ENCODE results near the gene CRIP2. TPM values are rescaled to one million over a fixed set of nuclear protein-coding genes. Genes with fewer than 3 reads are reported as not detected.
A peak's percentile ranks its signal among the peaks of the same experiment; 100 is the strongest.

The CRIP2 gene
- total and polyA plus RNA-seq, 7 experiments from 2014 or later = 0.65 to 180 (median 21.1) TPM

GRCh38 chr14:105526776-105527380 lies 52.3 kb downstream of the CRIP2 start:
- DNase-seq = peak in 2 of 9 donors; percentile 14 to 18
- Mint-ChIP-seq H3K27me3 (peaks cover 0 to 44% (median 0%) of the 10 kb centered on the region in 5 donors), H3K4me1 (peaks cover 0 to 24% (median 14%) of the 10 kb centered on the region in 7 donors), H3K36me3 (no peaks in the 10 kb centered on the region), H3K9me3 (peaks cover 0 to 14% (median 1%) of the 10 kb centered on the region in 11 donors), H3K4me3 (peak overlapping the region; percentile 34 to 89 (median 72)), H3K27ac (peak overlapping the region in 3 of 9 donors; percentile 31 to 76 (median 62))
- no peak overlapping the region for H3K4me3 ChIP-seq (ENCODE audit: low read length)
- intact Hi-C loops (cut with micrococcal nuclease) = loop anchor here (2.0 to 5.0 kb wide), 3 partner anchors 36 to 435 kb away; partner anchors contain the start of genes BRF1 (in 1 of the 2) and TEDC1 (in 1 of the 2)
- peaks cover 9 to 14% of the 10 kb centered on the region in 2 donors for H3K4me1 ChIP-seq (ENCODE audit: control insufficient read depth in 2 of 2, insufficient read depth in 2 of 2, low read length in 2 of 2)
- H3K36me3 ChIP-seq (ENCODE audit: control insufficient read depth in 2 of 3, insufficient read depth in 3 of 3, low read length in 3 of 3) = no peaks in the 10 kb centered on the region
- H3K27me3 ChIP-seq (ENCODE audit: control insufficient read depth in 2 of 2, insufficient read depth in 2 of 2, low read length in 2 of 2) = peaks cover 0 to 4% of the 10 kb centered on the region in 2 donors
- POLR2A ChIA-PET = no interaction called here
- no peak for ATAC-seq
- CTCF ChIA-PET = interaction anchor here (1.0 to 1.1 kb wide), 2 partner anchors 155 to 157 kb away, joined by 3 read pairs; no protein-coding TSS in a partner anchor
- H3K9me3 ChIP-seq (ENCODE audit: control insufficient read depth in 2 of 3, low read length in 3 of 3) = no peaks in the 10 kb centered on the region
- H3K27ac ChIP-seq (ENCODE audit: low read depth, low read length) = peak overlapping the region; percentile 14

GRCh38 chr14:105527381-105527825 lies 52.8 kb downstream of the CRIP2 start:
- H3K27ac Mint-ChIP-seq = peak overlapping the region in 4 of 9 donors; percentile 31 to 76 (median 47)
- ChIA-PET CTCF (interaction anchor here (1.0 to 1.1 kb wide), 2 partner anchors 155 to 157 kb away, joined by 3 read pairs; no protein-coding TSS in a partner anchor), POLR2A (no interaction called here)
- no peaks in the 10 kb centered on the region for H3K36me3 Mint-ChIP-seq
- H3K4me1 Mint-ChIP-seq = peaks cover 0 to 24% (median 14%) of the 10 kb centered on the region in 7 donors
- Histone ChIP-seq H3K27ac (ENCODE audit: low read depth, low read length) (no peak overlapping the region), H3K4me3 (ENCODE audit: low read length) (no peak overlapping the region), H3K27me3 (ENCODE audit: control insufficient read depth in 2 of 2, insufficient read depth in 2 of 2, low read length in 2 of 2) (peaks cover 0 to 4% of the 10 kb centered on the region in 2 donors), H3K9me3 (ENCODE audit: control insufficient read depth in 2 of 3, low read length in 3 of 3) (no peaks in the 10 kb centered on the region), H3K4me1 (ENCODE audit: control insufficient read depth in 2 of 2, insufficient read depth in 2 of 2, low read length in 2 of 2) (peaks cover 9 to 14% of the 10 kb centered on the region in 2 donors), H3K36me3 (ENCODE audit: control insufficient read depth in 2 of 3, insufficient read depth in 3 of 3, low read length in 3 of 3) (no peaks in the 10 kb centered on the region)
- H3K4me3 Mint-ChIP-seq = peak overlapping the region; percentile 42 to 89 (median 72)
- DNase-seq = peak in 1 of 9 donors; percentile 10
- H3K27me3 Mint-ChIP-seq = peaks cover 0 to 44% (median 0%) of the 10 kb centered on the region in 5 donors
- intact Hi-C loops (cut with micrococcal nuclease) = loop anchor here (2.0 to 5.0 kb wide), 3 partner anchors 37 to 435 kb away; partner anchors contain the start of genes BRF1 (in 1 of the 2) and TEDC1 (in 1 of the 2)
- peaks cover 0 to 14% (median 1%) of the 10 kb centered on the region in 11 donors for H3K9me3 Mint-ChIP-seq
- no peak for ATAC-seq

- CTCF ChIA-PET = interaction anchor here (0.6 to 1.0 kb wide), 3 partner anchors 156 to 549 kb away, joined by 3 to 7 read pairs (median 3); no protein-coding TSS in a partner anchor
Measured at GRCh38 chr14:105527826-105528585, 53.4 kb downstream of the CRIP2 start.

GRCh38 chr14:105528586-105529318 lies 54.1 kb downstream of the CRIP2 start:
- Histone ChIP-seq H3K36me3 (ENCODE audit: control insufficient read depth in 2 of 3, insufficient read depth in 3 of 3, low read length in 3 of 3) (no peaks in the 10 kb centered on the region), H3K4me3 (ENCODE audit: low read length) (peak overlapping the region; percentile 56), H3K9me3 (ENCODE audit: control insufficient read depth in 2 of 3, low read length in 3 of 3) (no peaks in the 10 kb centered on the region), H3K4me1 (ENCODE audit: control insufficient read depth in 2 of 2, insufficient read depth in 2 of 2, low read length in 2 of 2) (peaks cover 9 to 14% of the 10 kb centered on the region in 2 donors), H3K27me3 (ENCODE audit: control insufficient read depth in 2 of 2, insufficient read depth in 2 of 2, low read length in 2 of 2) (peaks cover 0 to 4% of the 10 kb centered on the region in 2 donors), H3K27ac (ENCODE audit: low read depth, low read length) (no peak overlapping the region)
- peak in 6 of 9 donors; percentile 10 to 52 (median 22) for DNase-seq
- Mint-ChIP-seq H3K4me1 (peaks cover 0 to 24% (median 16%) of the 10 kb centered on the region in 7 donors), H3K27ac (peak overlapping the region in 6 of 9 donors; percentile 38 to 80 (median 68)), H3K9me3 (peaks cover 0 to 7% (median 1%) of the 10 kb centered on the region in 11 donors), H3K4me3 (peak overlapping the region; percentile 75 to 89 (median 82)), H3K27me3 (peaks cover 0 to 35% (median 0%) of the 10 kb centered on the region in 5 donors), H3K36me3 (no peaks in the 10 kb centered on the region)
- no peak for ATAC-seq
- intact Hi-C loops (cut with micrococcal nuclease) = loop anchor here (1.0 to 5.0 kb wide), 10 partner anchors 38 to 442 kb away; partner anchors contain the start of gene BRF1 (in 1 of the 2)
- POLR2A ChIA-PET = no interaction called here
- CTCF ChIA-PET = interaction anchor here (0.6 to 1.0 kb wide), 3 partner anchors 158 to 550 kb away, joined by 3 to 7 read pairs (median 4); no protein-coding TSS in a partner anchor

More at GRCh38 chr14:105527826-105528585, 53.4 kb downstream of the CRIP2 start:
- ATAC-seq = peak; percentile 89
- no peaks in the 10 kb centered on the region for H3K36me3 Mint-ChIP-seq
- Histone ChIP-seq H3K27me3 (ENCODE audit: control insufficient read depth in 2 of 2, insufficient read depth in 2 of 2, low read length in 2 of 2) (peaks cover 0 to 4% of the 10 kb centered on the region in 2 donors), H3K9me3 (ENCODE audit: control insufficient read depth in 2 of 3, low read length in 3 of 3) (no peaks in the 10 kb centered on the region), H3K27ac (ENCODE audit: low read depth, low read length) (no peak overlapping the region), H3K4me3 (ENCODE audit: low read length) (peak overlapping the region; percentile 54), H3K36me3 (ENCODE audit: control insufficient read depth in 2 of 3, insufficient read depth in 3 of 3, low read length in 3 of 3) (no peaks in the 10 kb centered on the region), H3K4me1 (ENCODE audit: control insufficient read depth in 2 of 2, insufficient read depth in 2 of 2, low read length in 2 of 2) (peaks cover 9 to 14% of the 10 kb centered on the region in 2 donors)
- peaks cover 0 to 42% (median 0%) of the 10 kb centered on the region in 5 donors for H3K27me3 Mint-ChIP-seq
- DNase-seq = peak; percentile 65 to 86 (median 78)
- peak overlapping the region in 2 of 9 donors; percentile 32 to 49 for H3K27ac Mint-ChIP-seq
- peak overlapping the region; percentile 42 to 89 (median 72) for H3K4me3 Mint-ChIP-seq
- intact Hi-C loops (cut with micrococcal nuclease) = loop anchor here (1.0 to 5.0 kb wide), 11 partner anchors 37 to 441 kb away; partner anchors contain the start of genes BRF1 (in 1 of the 2) and TEDC1 (in 1 of the 2)
- H3K4me1 Mint-ChIP-seq = peaks cover 0 to 24% (median 16%) of the 10 kb centered on the region in 7 donors
- peaks cover 0 to 14% (median 1%) of the 10 kb centered on the region in 11 donors for H3K9me3 Mint-ChIP-seq
- POLR2A ChIA-PET = no interaction called here

GRCh38 chr14:105529319-105529568 lies 54.6 kb downstream of the CRIP2 start:
- DNase-seq = peak in 3 of 9 donors; percentile 32 to 42 (median 35)
- ChIA-PET CTCF (interaction anchor here (0.9 to 1.2 kb wide), 2 partner anchors 158 to 185 kb away, joined by 4 to 5 read pairs; no protein-coding TSS in a partner anchor), POLR2A (no interaction called here)
- Mint-ChIP-seq H3K27ac (peak overlapping the region in 6 of 9 donors; percentile 38 to 80 (median 68)), H3K4me1 (peaks cover 3 to 24% (median 16%) of the 10 kb centered on the region in 7 donors), H3K9me3 (peaks cover 0 to 6% (median 0%) of the 10 kb centered on the region in 11 donors), H3K27me3 (peaks cover 0 to 32% (median 0%) of the 10 kb centered on the region in 5 donors), H3K36me3 (no peaks in the 10 kb centered on the region), H3K4me3 (peak overlapping the region; percentile 75 to 89 (median 82))
- intact Hi-C loops (cut with micrococcal nuclease) = loop anchor here (2.0 to 5.0 kb wide), 4 partner anchors 48 to 442 kb away; partner anchors contain the start of gene BRF1 (in 1 of the 2)
- H3K27me3 ChIP-seq (ENCODE audit: control insufficient read depth in 2 of 2, insufficient read depth in 2 of 2, low read length in 2 of 2) = peaks cover 0 to 4% of the 10 kb centered on the region in 2 donors
- no peak for ATAC-seq
- H3K36me3 ChIP-seq (ENCODE audit: control insufficient read depth in 2 of 3, insufficient read depth in 3 of 3, low read length in 3 of 3) = no peaks in the 10 kb centered on the region
- no peaks in the 10 kb centered on the region for H3K9me3 ChIP-seq (ENCODE audit: control insufficient read depth in 2 of 3, low read length in 3 of 3)
- peak overlapping the region; percentile 56 for H3K4me3 ChIP-seq (ENCODE audit: low read length)
- H3K4me1 ChIP-seq (ENCODE audit: control insufficient read depth in 2 of 2, insufficient read depth in 2 of 2, low read length in 2 of 2) = peaks cover 9 to 14% of the 10 kb centered on the region in 2 donors
- H3K27ac ChIP-seq (ENCODE audit: low read depth, low read length) = no peak overlapping the region

All from naive thymus-derived CD4-positive, alpha-beta T cell (primary cell).